ENCODE data around the gene MAP2K5.

Gene MAP2K5

DNA sequence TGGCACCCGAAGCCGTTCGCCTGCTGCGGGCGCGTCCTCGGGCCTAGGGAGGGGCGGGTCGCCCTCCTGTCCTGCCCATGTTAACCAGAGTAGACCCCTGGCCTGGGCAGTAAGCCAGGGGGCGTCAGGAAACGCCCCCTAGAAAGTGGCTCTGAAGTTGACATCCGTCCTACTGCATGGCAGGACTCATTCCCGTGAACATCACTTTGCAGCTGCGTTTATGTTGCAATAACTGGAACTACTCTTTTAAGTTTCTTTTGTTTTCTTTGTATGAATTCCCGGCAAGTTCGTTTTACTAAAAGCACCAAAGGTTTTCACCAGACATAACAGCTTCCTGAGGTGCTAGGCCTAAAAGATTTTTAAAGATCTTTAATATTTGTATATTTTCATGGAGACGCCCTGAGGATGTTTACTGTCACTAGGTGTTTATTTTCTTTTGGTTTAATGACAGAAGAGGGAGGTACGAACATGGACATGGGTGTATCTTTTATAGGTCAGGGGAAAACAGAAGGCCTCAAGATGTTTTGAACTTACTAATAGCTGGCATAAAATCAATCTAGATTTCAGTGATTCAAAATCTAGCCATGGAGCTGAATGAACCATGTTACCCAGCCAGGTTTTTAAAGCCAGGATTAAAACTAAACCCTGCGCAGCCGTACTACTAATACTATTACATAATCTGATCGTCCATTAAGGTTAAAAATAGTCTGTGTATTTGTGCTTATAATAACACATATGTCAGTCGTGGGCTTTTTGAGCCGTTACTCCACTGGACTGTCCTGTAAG lies 20.5 kb upstream of the MAP2K5 start:
- peak; percentile 37 to 59 for DNase-seq

DNA sequence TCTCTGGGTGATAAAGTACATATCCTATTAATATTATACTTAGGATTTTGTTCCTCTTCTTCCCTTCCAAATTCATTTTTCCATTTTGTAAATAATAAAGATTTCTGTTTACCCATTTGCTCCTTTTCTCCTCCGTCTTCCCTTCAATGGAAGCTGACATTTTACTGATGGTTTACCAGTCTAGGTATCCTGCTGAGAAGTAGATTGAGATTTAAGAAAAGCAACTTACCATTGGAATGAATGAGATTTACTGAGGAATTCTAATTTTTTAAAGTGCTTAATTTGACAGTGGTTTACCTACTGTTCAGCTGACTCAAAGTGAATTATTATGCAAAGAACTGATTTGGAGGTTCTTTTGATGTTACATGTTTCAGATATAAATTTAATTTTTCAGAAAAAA lies 19.2 kb upstream of the MAP2K5 start:
- no peak for DNase-seq

GRCh38 chr15:67524235-67524634 lies 18.3 kb upstream of the MAP2K5 start:
- DNase-seq, result no peak

GRCh38 chr15:67528513-67528912 lies 14.0 kb upstream of the MAP2K5 start:
- DNase-seq, result no peak

DNA sequence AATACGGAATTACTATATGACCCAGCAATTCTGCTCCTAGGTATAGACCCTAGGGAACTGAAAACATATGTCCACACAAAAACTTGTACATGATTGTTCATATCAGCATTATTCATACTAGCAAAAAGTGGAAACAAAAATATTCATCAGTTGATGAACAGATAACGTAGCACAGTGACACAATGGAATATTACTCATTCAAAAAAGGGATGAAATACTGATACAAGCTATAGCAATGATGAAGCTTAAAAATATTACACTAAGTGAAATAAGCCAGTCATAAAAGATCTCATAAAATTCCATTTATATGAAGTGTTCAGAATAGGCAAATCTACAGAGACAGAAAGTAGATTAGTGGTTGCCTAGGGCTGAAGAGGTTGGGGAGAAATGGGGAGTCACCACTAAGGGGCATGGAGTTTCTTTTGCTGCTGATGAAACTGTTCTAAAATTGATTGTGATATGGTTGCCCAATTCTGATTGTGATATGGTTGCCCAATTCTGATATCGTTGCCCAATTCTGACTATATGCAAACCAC lies 11.1 kb upstream of the MAP2K5 start:
- no peak for DNase-seq

- DNase-seq, result no peak
These were observed 8.6 kb upstream of the MAP2K5 start for GRCh38 chr15:67533873-67534272.

GRCh38 chr15:67534360-67534759 lies 8.1 kb upstream of the MAP2K5 start:
- DNase-seq, result no peak

DNA sequence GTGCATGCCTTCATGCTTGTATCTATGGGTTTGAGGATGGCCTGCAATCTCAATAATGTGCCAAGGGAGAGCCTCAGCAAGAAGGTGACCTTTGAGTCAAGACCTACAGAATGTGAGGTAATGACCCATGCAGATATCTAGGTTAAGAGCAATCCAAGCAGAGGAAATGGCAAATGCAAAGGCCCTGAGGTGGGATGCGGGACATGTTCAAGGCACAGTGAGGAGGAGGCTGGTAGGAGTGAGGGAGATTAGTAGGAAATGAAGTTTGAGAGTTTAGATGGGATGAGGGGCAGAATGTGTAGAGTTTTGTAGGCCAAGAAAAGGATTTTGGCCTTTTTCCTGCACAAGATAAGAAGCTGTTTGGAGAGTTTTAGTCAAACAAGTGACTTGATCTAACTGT lies 4.7 kb upstream of the MAP2K5 start:
- DNase-seq, result no peak

- DNase-seq, result no peak
These were observed 830 bp downstream of the MAP2K5 start for GRCh38 chr15:67543348-67543718.

DNA sequence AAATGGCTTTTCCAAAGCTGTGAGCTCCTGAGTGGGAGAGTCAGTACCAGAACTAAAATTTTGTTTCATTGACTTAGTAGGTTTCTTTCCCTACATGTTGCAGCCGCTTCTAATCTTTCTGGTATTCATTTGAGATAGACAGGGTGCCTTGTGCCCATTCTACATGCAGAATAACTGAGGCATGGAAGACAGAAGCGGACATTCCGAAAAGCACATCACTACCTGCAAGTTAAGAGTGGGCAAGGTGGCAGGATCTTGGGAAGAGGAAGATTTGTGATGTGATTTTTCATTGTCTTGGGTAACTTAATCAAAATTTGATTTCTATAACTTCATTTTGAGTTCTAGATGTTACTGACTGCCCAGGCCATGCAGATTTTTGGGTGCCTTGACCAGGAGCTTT lies 2.0 kb downstream of the MAP2K5 start:
- DNase-seq, result no peak

DNA sequence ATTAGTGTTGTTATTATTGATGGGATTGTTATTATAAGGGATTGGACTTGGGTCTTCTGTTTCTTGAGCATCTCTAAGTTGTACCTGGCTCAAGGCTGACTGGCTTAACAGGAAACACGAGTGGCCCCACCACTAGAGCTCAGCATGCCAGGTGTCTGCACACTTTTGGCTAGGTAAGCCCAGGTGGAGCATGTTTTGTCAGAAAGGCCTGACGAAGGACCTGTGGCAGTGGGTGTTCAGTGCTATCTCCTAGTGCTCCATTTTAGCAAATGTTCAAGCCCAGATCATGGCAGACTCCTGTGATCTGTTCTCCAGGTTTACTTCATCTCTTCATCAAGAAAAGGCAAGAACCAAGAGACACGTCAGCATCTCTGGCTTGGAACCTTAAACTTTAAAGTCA lies 3.4 kb downstream of the MAP2K5 start:
- DNase-seq, result no peak

- DNase-seq, result no peak
These were observed 4.6 kb downstream of the MAP2K5 start for GRCh38 chr15:67547064-67547463.

DNA sequence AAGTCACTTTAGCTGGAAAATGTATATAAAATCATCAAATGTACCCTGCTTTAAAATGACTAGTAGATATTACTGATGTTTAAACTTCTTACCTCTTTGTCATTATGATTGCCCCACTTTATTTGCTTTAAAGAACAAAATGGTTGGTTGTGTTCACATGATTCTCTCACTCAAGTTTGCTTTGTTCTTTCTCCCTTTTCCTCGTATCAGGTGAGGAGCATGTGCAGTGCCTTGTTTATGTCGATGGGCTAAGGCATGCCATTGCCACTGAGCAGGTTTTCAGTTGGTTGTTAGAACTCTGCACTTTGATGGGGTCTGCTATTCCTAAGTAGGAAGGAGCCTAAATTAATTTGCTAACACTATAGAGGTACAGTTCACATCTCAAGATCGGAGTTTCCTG lies 5.3 kb downstream of the MAP2K5 start:
- no peak for DNase-seq

DNA sequence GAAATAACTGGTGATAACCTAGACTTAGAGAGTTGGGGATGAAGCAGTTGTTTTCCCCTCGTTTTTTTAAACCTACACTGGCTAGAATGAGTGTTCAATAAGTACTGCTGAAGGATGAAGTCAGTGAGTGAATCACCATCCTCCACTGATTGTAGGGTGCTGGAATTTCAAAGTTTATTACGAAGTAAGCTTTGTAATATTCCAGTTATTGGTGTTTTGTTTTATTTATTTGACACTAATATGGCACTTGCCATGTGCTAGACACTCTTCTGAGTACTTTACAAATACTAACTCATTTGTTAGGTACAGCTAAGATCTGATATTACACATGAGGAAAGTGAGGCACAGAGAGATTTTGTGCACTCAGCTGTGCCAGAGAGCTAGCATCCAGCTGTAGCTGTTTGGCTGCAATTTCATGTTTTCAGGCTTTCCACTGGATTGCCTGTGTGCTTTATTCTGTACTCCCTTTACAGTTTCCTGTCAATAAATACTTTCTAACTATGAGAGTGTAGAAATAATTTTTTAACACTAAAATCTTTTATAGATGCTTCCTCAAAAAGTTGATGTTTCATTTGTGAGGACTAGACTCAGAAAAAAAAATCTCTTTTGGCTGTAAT lies 5.8 kb downstream of the MAP2K5 start:
- DNase-seq, result no peak

DNA sequence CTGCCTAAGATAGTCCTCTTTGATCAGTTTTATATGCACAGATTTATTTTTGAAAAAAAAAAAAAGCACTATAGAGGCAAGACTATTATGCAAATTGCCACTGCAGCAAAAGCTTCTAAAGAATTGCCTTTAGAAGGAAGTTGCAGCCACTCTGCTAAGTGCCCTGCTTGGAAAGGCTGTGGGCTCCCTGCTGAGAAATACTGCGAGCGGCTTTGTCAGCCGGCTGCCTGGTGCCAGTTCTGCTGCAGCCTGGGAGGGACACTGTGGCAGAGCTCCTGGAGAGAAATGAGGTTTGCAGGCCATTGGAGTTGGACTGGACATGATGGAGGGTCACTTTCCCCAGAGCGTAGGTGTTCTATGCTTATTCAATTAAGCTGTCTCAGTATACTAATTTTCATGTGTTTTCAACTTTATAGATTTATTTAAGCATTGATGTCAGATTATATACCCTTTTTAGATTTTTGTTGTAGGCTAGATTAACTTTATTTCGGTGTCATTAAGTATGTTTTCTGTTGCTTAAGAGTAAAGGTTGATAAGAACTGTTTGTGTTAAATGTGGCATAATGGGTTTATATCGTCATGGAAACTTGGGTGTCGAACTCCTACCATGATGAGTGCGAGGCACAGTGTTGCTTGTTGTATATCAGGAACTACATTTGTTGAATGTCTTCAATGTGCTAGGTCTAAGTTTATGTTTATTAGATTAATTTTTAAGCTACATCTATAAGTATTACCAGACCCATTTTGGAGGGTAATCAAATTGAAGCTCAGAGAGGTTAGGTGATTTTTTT lies 6.6 kb downstream of the MAP2K5 start:
- no peak for DNase-seq

GRCh38 chr15:67549736-67550135 lies 7.2 kb downstream of the MAP2K5 start:
- no peak for DNase-seq

GRCh38 chr15:67550522-67550921 lies 8.0 kb downstream of the MAP2K5 start:
- DNase-seq, result no peak

DNA sequence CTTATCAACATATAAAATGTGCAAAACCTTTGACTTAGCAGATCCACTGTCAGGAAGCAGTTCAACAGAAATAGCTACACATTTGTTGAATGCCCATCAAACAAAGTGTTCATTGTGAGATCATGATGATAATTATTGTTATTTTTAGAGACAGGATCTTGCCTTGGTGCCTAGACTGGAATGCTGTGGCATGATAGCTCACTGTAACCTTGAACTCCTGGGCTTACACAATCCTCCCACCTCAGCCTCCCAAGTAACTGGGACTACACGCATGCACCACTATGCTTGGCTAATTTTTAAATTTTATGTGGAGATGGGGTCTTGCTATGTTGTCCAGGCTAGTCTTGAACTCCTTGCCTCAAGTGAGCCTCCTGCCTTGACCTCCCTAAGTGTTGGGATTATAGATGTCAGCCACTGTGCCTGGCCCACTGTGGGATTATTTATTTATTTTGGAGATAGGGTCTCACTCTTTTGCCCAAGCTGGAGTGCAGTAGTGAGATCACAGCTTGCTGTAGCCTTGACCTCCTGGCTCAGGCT lies 8.8 kb downstream of the MAP2K5 start:
- DNase-seq, result no peak

GRCh38 chr15:67554580-67554979 lies 12.1 kb downstream of the MAP2K5 start:
- no peak for DNase-seq

DNA sequence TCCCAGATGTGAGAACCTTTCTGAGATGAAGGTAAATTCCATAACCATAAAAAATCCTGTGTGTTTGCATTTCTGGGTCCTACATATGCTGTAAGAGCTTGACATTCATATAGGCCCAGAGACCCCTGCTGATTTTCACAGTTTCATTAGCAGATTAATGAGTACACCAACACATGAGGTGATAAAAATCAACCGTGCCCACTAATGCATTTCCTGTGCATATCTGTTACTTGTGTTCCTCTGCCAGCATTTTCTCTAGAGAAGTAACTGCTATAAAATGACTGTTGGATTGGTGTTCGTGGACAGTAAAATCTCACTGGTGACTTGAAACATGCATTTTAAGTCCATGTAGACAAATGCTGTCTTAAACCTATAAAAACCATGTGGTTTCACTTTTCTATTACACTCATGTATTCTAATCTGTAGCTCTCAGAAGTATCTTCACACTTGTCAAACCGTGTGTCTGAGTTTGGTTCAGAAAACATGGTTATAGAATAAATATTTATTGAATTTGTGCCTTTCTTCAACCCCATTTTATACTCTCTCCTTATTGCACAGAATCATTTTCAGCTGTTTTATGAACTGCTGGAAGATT lies 14.6 kb downstream of the MAP2K5 start:
- DNase-seq, result no peak

DNA sequence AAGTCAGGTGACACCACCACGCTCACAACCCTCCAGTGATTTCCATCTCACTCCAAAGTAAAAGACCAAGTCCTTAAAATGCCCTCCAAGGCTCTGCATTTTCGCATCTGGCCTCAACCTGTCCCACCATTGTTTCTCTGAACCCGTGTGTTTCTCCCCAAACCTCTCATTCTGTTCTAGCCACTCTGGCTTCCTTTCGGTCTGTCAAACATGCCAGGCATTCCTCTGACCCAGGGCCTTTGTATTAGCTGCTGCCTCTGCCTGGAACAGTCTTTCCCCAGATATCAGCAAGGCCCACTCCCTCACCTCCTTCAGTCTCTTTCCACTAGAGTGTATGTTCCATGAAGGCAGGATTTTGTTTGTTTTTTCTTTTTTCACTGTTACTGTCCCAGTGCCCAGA lies 16.0 kb downstream of the MAP2K5 start:
- DNase-seq, result no peak

DNA sequence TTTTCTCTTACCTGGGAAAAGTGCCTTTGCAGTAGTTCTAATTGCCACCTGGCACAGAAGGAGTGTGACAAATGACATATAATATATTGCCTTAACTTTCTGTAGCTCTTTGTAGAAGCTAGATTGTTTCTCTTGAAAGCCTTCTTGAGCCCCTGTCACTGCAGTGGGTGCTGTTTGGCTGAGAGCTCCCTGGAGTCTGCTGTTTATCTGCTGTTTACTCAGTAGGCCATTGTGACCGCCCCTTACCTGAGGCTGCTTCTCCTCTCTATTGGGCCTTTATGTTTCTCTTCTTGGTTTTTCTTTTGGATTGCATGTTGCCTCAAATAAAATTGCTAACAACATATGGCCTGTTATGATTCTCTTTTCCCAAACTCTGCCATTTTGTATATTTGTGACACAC lies 16.7 kb downstream of the MAP2K5 start:
- no peak for DNase-seq

GRCh38 chr15:67559576-67559975 lies 17.1 kb downstream of the MAP2K5 start:
- no peak for DNase-seq

Data from Kasumi-1 (cell line).